Measurements from ENCODE around the gene MAGI1. TPM values are rescaled to one million over a fixed set of nuclear protein-coding genes. Genes with fewer than 3 reads are reported as not detected.

Gene MAGI1
- total and polyA plus RNA-seq, 2 donors (not counting 1 experiment from before 2014, with no cell fraction given), result 0.10 to 0.22 TPM

GRCh38 chr3:65879372-65879771 lies 159.3 kb downstream of the MAGI1 start:
- intact Hi-C loops (cut with micrococcal nuclease), result no loop called here
- no peaks in the 10 kb centered on the region for H3K9me3 Mint-ChIP-seq (ENCODE audit: insufficient read depth)
- H3K4me3 ChIP-seq (ENCODE audit: control extremely low read depth in 1 of 5, extremely low read depth in 1 of 5, insufficient read depth in 1 of 5, low read depth in 2 of 5, low read length in 4 of 5), result no peak overlapping the region
- H3K4me3 Mint-ChIP-seq, result no peak overlapping the region
- CTCF ChIA-PET, result no interaction called here
- no peaks in the 10 kb centered on the region for H4K20me1 ChIP-seq (ENCODE audit: control insufficient read depth, insufficient read depth, low read length, poor library complexity, severe bottlenecking)
- peaks cover 0 to 3% (median 0%) of the 10 kb centered on the region in 3 donors for H3K9me3 ChIP-seq (ENCODE audit: control extremely low read depth in 1 of 3, control insufficient read depth in 2 of 3, insufficient read depth in 1 of 3, low read length in 2 of 3)
- no peaks in the 10 kb centered on the region for H3K79me2 ChIP-seq (ENCODE audit: control insufficient read depth, insufficient read depth, low read length)
- no peak for ATAC-seq (ENCODE audit: low read depth)
- H3K27ac Mint-ChIP-seq, result no peak overlapping the region
- no peaks in the 10 kb centered on the region for H3K27me3 ChIP-seq (replicated peaks in 1 of 4; ENCODE audit: control extremely low read depth in 1 of 4, control insufficient read depth in 3 of 4, insufficient read depth in 4 of 4, low read length in 3 of 4)
- no peaks in the 10 kb centered on the region for H3K36me3 ChIP-seq (replicated peaks in 1 of 2; ENCODE audit: control extremely low read depth in 1 of 2, control insufficient read depth in 1 of 2, extremely low read depth in 1 of 2, insufficient read depth in 2 of 2, low read length in 1 of 2)
- no peaks in the 10 kb centered on the region for H3K4me1 Mint-ChIP-seq
- no peak for TF ChIP-seq EZH2 (IDR thresholded peaks at IDR 0.05; ENCODE audit: borderline replicate concordance, insufficient read depth, low read depth, low read length, poor library complexity, severe bottlenecking)
- TF ChIP-seq, protein P1, sequence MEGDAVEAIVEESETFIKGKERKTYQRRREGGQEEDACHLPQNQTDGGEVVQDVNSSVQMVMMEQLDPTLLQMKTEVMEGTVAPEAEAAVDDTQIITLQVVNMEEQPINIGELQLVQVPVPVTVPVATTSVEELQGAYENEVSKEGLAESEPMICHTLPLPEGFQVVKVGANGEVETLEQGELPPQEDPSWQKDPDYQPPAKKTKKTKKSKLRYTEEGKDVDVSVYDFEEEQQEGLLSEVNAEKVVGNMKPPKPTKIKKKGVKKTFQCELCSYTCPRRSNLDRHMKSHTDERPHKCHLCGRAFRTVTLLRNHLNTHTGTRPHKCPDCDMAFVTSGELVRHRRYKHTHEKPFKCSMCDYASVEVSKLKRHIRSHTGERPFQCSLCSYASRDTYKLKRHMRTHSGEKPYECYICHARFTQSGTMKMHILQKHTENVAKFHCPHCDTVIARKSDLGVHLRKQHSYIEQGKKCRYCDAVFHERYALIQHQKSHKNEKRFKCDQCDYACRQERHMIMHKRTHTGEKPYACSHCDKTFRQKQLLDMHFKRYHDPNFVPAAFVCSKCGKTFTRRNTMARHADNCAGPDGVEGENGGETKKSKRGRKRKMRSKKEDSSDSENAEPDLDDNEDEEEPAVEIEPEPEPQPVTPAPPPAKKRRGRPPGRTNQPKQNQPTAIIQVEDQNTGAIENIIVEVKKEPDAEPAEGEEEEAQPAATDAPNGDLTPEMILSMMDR (IDR thresholded peaks at IDR 0.05), result no peak
- no CpG with 5 or more reads among the region's 1 CpG for WGBS (ENCODE audit: insufficient coverage)
- H2AFZ ChIP-seq (ENCODE audit: insufficient read depth, low read depth, low read length, poor library complexity, severe bottlenecking), result no peak overlapping the region
- no peaks in the 10 kb centered on the region for H3K27me3 Mint-ChIP-seq
- no peak for DNase-seq
- POLR2A ChIA-PET, result no interaction called here
- no peak overlapping the region for H3K9ac ChIP-seq (ENCODE audit: low read length)
- no peak overlapping the region for H3K4me2 ChIP-seq (replicated peaks; ENCODE audit: low read depth, low read length, poor library complexity, severe bottlenecking)
- H3K4me1 ChIP-seq (ENCODE audit: control insufficient read depth in 2 of 2, insufficient read depth in 2 of 2, low read length in 2 of 2), result no peaks in the 10 kb centered on the region
- no peak overlapping the region for H3K27ac ChIP-seq (ENCODE audit: low read length in 2 of 2)

DNA sequence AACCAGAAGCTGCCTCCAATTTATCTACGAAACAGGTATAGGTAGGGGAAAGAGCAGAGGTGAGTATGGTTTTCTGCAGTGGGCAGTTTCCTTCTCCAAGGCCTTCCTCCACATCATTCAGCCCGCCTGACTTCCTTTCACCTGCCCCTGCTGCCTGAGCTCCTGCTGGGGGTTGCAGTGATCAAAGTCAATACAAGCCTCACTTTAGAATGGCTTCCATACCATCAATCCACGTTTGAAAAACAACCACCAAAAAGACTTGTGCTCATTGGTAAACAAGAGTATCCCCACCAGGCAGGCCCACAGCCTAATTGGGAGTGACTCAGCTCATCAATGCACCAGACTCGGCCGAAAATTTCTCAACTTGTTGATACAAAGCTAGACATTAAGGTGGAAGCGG lies 159.9 kb downstream of the MAGI1 start:
- intact Hi-C loops (cut with micrococcal nuclease), result no loop called here
- no peak overlapping the region for H3K9ac ChIP-seq (ENCODE audit: low read length)
- peaks cover 0 to 3% (median 0%) of the 10 kb centered on the region in 3 donors for H3K9me3 ChIP-seq (ENCODE audit: control extremely low read depth in 1 of 3, control insufficient read depth in 2 of 3, insufficient read depth in 1 of 3, low read length in 2 of 3)
- DNase-seq (no peak), ATAC-seq (ENCODE audit: low read depth) (no peak)
- H3K79me2 ChIP-seq (ENCODE audit: control insufficient read depth, insufficient read depth, low read length), result no peaks in the 10 kb centered on the region
- Mint-ChIP-seq H3K4me1 (no peaks in the 10 kb centered on the region), H3K27me3 (no peaks in the 10 kb centered on the region), H3K9me3 (ENCODE audit: insufficient read depth) (no peaks in the 10 kb centered on the region), H3K27ac (no peak overlapping the region), H3K4me3 (no peak overlapping the region)
- CTCF ChIA-PET, result no interaction called here
- H4K20me1 ChIP-seq (ENCODE audit: control insufficient read depth, insufficient read depth, low read length, poor library complexity, severe bottlenecking), result no peaks in the 10 kb centered on the region
- 64% methylated on average over 4 of the region's 6 CpGs for WGBS (ENCODE audit: insufficient coverage)
- no peak overlapping the region for H3K4me2 ChIP-seq (replicated peaks; ENCODE audit: low read depth, low read length, poor library complexity, severe bottlenecking)
- no peaks in the 10 kb centered on the region for H3K4me1 ChIP-seq (ENCODE audit: control insufficient read depth in 2 of 2, insufficient read depth in 2 of 2, low read length in 2 of 2)
- H2AFZ ChIP-seq (ENCODE audit: insufficient read depth, low read depth, low read length, poor library complexity, severe bottlenecking), result no peak overlapping the region
- no peak overlapping the region for H3K4me3 ChIP-seq (ENCODE audit: control extremely low read depth in 1 of 5, extremely low read depth in 1 of 5, insufficient read depth in 1 of 5, low read depth in 2 of 5, low read length in 4 of 5)
- no peaks in the 10 kb centered on the region for H3K36me3 ChIP-seq (replicated peaks in 1 of 2; ENCODE audit: control extremely low read depth in 1 of 2, control insufficient read depth in 1 of 2, extremely low read depth in 1 of 2, insufficient read depth in 2 of 2, low read length in 1 of 2)
- no peak overlapping the region for H3K27ac ChIP-seq (ENCODE audit: low read length in 2 of 2)
- no peaks in the 10 kb centered on the region for H3K27me3 ChIP-seq (replicated peaks in 1 of 4; ENCODE audit: control extremely low read depth in 1 of 4, control insufficient read depth in 3 of 4, insufficient read depth in 4 of 4, low read length in 3 of 4)
- no peak for TF ChIP-seq EZH2 (IDR thresholded peaks at IDR 0.05; ENCODE audit: borderline replicate concordance, insufficient read depth, low read depth, low read length, poor library complexity, severe bottlenecking)
- TF ChIP-seq, protein P1 (IDR thresholded peaks at IDR 0.05), result no peak
- POLR2A ChIA-PET, result no interaction called here
